Measurements from ENCODE around the gene NXPE3.

NXPE3 gene

GRCh38 chr3:101845425-101845824, 66.4 kb downstream of the NXPE3 start:
- TF ChIP-seq CTCF (IDR thresholded peaks at IDR 0.05; ENCODE audit: insufficient read depth, low read length, missing control alignments), result no peak
- ChIA-PET POLR2A (no interaction called here), CTCF (interaction anchor here (0.7 to 2.9 kb wide), 4 partner anchors 31 to 383 kb away, joined by 3 to 10 read pairs (median 4); no protein-coding TSS in a partner anchor)
- H3K4me3 ChIP-seq (ENCODE audit: low read depth, low read length), result no peak overlapping the region
- DNase-seq (ENCODE audit: low read depth, low spot score), result no peak

- H3K4me3 ChIP-seq (ENCODE audit: low read depth, low read length), result no peak overlapping the region
- ChIA-PET POLR2A (no interaction called here), CTCF (interaction anchor here (0.7 kb wide), 1 partner anchor 44 kb away, joined by 3 read pairs; no protein-coding TSS in a partner anchor)
- TF ChIP-seq CTCF (IDR thresholded peaks at IDR 0.05; ENCODE audit: insufficient read depth, low read length, missing control alignments), result no peak
- DNase-seq (ENCODE audit: low read depth, low spot score), result no peak
These were observed 67.7 kb downstream of the NXPE3 start for GRCh38 chr3:101846709-101847108.

GRCh38 chr3:101847328-101847727, 68.3 kb downstream of the NXPE3 start:
- ChIA-PET CTCF (interaction anchor here (0.7 to 1.7 kb wide), 2 partner anchors 33 to 45 kb away, joined by 3 to 6 read pairs; no protein-coding TSS in a partner anchor), POLR2A (no interaction called here)
- no peak for TF ChIP-seq CTCF (IDR thresholded peaks at IDR 0.05; ENCODE audit: insufficient read depth, low read length, missing control alignments)
- H3K4me3 ChIP-seq (ENCODE audit: low read depth, low read length), result no peak overlapping the region
- DNase-seq (ENCODE audit: low read depth, low spot score), result no peak

- ChIA-PET POLR2A (interaction anchor here (0.5 to 2.3 kb wide), 14 partner anchors 8 to 381 kb away, joined by 3 to 67 read pairs (median 12); no protein-coding TSS in a partner anchor), CTCF (interaction anchor here (1.3 to 2.4 kb wide), 3 partner anchors 34 to 377 kb away, joined by 3 to 16 read pairs (median 6); no protein-coding TSS in a partner anchor)
- TF ChIP-seq CTCF (IDR thresholded peaks at IDR 0.05; ENCODE audit: insufficient read depth, low read length, missing control alignments), result no peak
- no peak overlapping the region for H3K4me3 ChIP-seq (ENCODE audit: low read depth, low read length)
- DNase-seq (ENCODE audit: low read depth, low spot score), result no peak
These were observed 69.3 kb downstream of the NXPE3 start for GRCh38 chr3:101848326-101848725.

- ChIA-PET CTCF (interaction anchor here (1.2 to 2.4 kb wide), 5 partner anchors 9 to 380 kb away, joined by 3 to 16 read pairs (median 6); no protein-coding TSS in a partner anchor), POLR2A (interaction anchor here (0.5 to 2.3 kb wide), 48 partner anchors 8 to 381 kb away, joined by 3 to 67 read pairs (median 6); partner anchors contain the start of gene NXPE3)
- TF ChIP-seq CTCF (IDR thresholded peaks at IDR 0.05; ENCODE audit: insufficient read depth, low read length, missing control alignments), result no peak
- DNase-seq (ENCODE audit: low read depth, low spot score), result no peak
- H3K4me3 ChIP-seq (ENCODE audit: low read depth, low read length), result peak within 1 kb of the TSS; percentile 79
These were observed 70.0 kb downstream of the NXPE3 start, which contains the start of gene NFKBIZ for GRCh38 chr3:101848754-101849713. TSS of gene NFKBIZ (plus strand) at chr3:101849514. CDS start at chr3:101849629, 115 bp downstream.
